Ascending aorta (tissue), 2 donors: Measurements from ENCODE around the gene SSBP2. TPM values are rescaled to one million over a fixed set of nuclear protein-coding genes. Genes with fewer than 3 reads are reported as not detected.

ENCODE experiments used
- DNase-seq, 2 donors: peaks; one replicate each; pipeline ENCODE4 v3.0.0-alpha.2; 2019; ENCODE audit warnings: low spot score in 2 of 2
- H3K27ac ChIP-seq, 2 donors: fragments of 200-600 bp; sonication (generic); one replicate each; pipeline ENCODE4 v1.5.1; 2016 to 2017; ENCODE audit warnings: mild to moderate bottlenecking in 1 of 2
- H3K27me3 ChIP-seq: fragments of 200-600 bp; sonication (generic); one replicate; pipeline ENCODE4 v1.5.1; 2017
- H3K36me3 ChIP-seq, 2 donors: fragments of 200-600 bp; sonication (generic); one replicate each; pipeline ENCODE4 v1.5.1; 2016
- H3K4me1 ChIP-seq, 2 donors: fragments of 200-600 bp; sonication (generic); one replicate each; pipeline ENCODE4 v1.5.1; 2016 to 2017; ENCODE audit warnings: mild to moderate bottlenecking in 1 of 2
- H3K4me3 ChIP-seq, 2 donors: fragments of 200-600 bp; sonication (generic); one replicate each; pipeline ENCODE4 v1.5.1; 2016 to 2017; ENCODE audit warnings: mild to moderate bottlenecking in 1 of 2
- H3K9me3 ChIP-seq, 2 donors: fragments of 200-600 bp; sonication (generic); one replicate each; pipeline ENCODE4 v1.5.1; 2016
- intact Hi-C: fragments of 100-400 bp; cut with DNase I; formaldehyde crosslinking; loops from one replicate; pipeline ENCODE4 v1.15.1; 2023
- total RNA-seq: library from RNA; depleted of rRNA; stranded (reverse); fragments of >200 nt; gene quantifications from one replicate; pipeline ENCODE4 v1.1.0, GENCODE V29; 2016
- TF ChIP-seq, protein P1 (sequence below), 3 experiments: fragments of 200-600 bp in 2 of 3; fragments of 450-650 bp in 1 of 3; sonication (generic) in 2 of 3; IDR thresholded peaks; one replicate each; pipeline ENCODE4 v1.5.1; 2016 to 2019; ENCODE audit warnings: antibody characterized with exemption in 3 of 3, mild to moderate bottlenecking in 1 of 3, moderate library complexity in 1 of 3

Gene SSBP2
- total RNA-seq, 1 donor from 2014 or later = 22.4 TPM

DNA sequence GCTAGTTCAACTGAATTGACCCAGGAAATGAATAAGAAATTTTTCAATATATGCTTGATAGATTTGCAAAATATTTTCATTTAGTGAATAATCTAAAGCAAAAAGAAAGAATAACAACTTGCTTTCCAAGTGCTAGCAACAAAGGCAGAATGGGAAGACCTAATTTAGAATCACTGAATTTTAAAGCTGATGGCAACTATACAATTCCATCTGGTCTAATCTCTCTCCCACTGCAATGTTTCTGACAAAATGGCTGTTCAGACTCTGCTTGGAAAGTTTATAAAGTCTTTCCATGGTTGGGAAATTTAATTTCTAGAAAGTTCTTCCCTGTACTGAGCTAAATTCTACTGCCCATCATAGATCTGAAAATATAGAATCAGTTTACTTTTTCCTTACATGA lies 281.2 kb downstream of the SSBP2 start:
- H3K4me1 ChIP-seq = no peaks in the 10 kb centered on the region
- H3K27ac ChIP-seq = no peak overlapping the region
- H3K4me3 ChIP-seq = no peak overlapping the region
- TF ChIP-seq, protein P1, sequence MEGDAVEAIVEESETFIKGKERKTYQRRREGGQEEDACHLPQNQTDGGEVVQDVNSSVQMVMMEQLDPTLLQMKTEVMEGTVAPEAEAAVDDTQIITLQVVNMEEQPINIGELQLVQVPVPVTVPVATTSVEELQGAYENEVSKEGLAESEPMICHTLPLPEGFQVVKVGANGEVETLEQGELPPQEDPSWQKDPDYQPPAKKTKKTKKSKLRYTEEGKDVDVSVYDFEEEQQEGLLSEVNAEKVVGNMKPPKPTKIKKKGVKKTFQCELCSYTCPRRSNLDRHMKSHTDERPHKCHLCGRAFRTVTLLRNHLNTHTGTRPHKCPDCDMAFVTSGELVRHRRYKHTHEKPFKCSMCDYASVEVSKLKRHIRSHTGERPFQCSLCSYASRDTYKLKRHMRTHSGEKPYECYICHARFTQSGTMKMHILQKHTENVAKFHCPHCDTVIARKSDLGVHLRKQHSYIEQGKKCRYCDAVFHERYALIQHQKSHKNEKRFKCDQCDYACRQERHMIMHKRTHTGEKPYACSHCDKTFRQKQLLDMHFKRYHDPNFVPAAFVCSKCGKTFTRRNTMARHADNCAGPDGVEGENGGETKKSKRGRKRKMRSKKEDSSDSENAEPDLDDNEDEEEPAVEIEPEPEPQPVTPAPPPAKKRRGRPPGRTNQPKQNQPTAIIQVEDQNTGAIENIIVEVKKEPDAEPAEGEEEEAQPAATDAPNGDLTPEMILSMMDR (IDR thresholded peaks at IDR 0.05) = no peak
- H3K27me3 ChIP-seq = no peaks in the 10 kb centered on the region
- peaks cover 9 to 25% of the 10 kb centered on the region in 2 donors for H3K36me3 ChIP-seq
- DNase-seq = no peak
- H3K9me3 ChIP-seq = no peaks in the 10 kb centered on the region
- intact Hi-C loops = no loop called here

DNA sequence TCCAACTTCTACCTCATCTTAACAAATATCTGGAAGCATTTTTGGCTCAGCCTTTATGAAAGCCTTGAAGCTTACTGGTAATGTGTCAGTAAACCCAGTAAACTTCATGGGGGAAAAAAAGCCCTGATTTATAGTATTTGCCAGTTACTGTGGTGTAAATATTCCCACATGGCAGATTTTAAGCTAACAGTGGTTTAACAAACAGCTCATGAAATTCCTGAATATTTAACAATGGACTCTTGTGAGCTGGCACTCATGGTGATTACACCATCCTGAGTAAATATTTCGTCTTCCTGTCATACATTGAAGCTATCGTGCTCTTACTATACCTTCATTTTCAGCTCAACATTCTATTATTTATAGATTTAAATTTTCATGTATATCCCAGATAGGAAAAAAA lies 300.0 kb downstream of the SSBP2 start:
- no peak overlapping the region for H3K27ac ChIP-seq
- TF ChIP-seq, protein P1 (IDR thresholded peaks at IDR 0.05) = no peak
- DNase-seq = no peak
- no peaks in the 10 kb centered on the region for H3K9me3 ChIP-seq
- H3K4me3 ChIP-seq = no peak overlapping the region
- H3K27me3 ChIP-seq = no peaks in the 10 kb centered on the region
- intact Hi-C loops = no loop called here
- peaks cover 0 to 6% of the 10 kb centered on the region in 2 donors for H3K36me3 ChIP-seq
- no peaks in the 10 kb centered on the region for H3K4me1 ChIP-seq

DNA sequence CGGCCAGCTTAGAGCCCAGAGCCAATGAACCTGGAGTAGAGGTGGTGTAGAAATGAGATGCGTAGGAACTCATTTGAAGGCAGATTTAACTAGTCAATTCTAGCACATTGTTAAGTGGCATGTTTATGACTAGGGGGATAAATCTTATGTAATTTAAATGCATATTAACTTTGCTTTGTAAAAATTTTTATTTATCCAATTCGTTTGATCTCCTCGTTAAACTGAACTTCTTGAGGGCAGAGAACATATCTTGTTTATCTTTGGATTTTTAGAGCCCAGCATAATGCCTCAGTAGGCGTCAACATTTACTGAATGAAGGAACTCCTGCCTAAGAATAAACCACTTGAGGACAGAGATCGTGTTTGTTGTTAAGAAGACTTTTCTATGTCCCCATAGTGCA lies 315.9 kb downstream of the SSBP2 start:
- Histone ChIP-seq H3K36me3 (peaks cover 3 to 4% of the 10 kb centered on the region in 2 donors), H3K27me3 (no peaks in the 10 kb centered on the region), H3K27ac (no peak overlapping the region), H3K4me3 (no peak overlapping the region), H3K9me3 (no peaks in the 10 kb centered on the region), H3K4me1 (no peaks in the 10 kb centered on the region)
- TF ChIP-seq, protein P1 (IDR thresholded peaks at IDR 0.05) = no peak
- intact Hi-C loops = no loop called here
- no peak for DNase-seq

DNA sequence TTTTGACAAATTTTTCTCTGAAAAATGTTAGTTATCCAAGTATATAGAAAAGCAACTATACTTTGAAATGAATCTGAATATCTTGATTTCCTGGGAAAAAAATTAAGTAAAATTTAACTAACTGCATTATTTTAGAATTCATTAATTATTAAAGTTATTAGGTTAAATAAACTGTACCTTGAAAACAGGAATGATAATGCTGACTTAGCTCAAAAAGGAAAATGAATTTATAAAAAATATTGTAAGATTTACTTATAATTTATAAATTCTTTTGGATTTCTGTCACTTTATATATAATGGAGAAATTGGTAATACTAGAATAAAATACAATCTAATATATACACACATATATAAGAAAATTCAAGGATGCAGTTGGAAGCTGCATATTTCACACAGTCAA lies 320.9 kb downstream of the SSBP2 start:
- intact Hi-C loops = loop anchor here (5.0 kb wide), 2 partner anchors 422 to 797 kb away; no protein-coding TSS in a partner anchor
- DNase-seq = no peak
- TF ChIP-seq, protein P1 (IDR thresholded peaks at IDR 0.05) = no peak

DNA sequence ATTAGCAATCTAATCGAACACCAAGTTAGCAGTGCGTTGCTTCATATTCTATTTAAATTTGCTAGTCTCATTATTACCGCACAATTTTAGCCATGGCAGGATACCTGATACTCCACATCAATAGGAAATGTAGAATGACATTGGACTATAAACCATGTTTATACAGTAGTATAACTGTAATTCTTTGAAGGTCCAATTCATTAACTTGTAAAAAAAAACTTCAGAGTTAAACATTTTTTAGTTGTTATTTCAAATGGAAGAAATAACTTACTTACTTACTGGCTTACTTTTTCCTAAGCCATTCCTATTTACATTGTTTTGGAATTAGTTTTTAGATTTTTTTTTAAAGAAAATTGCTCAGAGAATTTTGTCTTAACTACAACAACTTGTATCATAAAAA lies 321.5 kb downstream of the SSBP2 start:
- Histone ChIP-seq H3K4me3 (no peak overlapping the region), H3K36me3 (peaks cover 0 to 4% of the 10 kb centered on the region in 2 donors), H3K27me3 (no peaks in the 10 kb centered on the region), H3K4me1 (peaks cover 0 to 6% of the 10 kb centered on the region in 2 donors), H3K9me3 (no peaks in the 10 kb centered on the region), H3K27ac (no peak overlapping the region)
- intact Hi-C loops = loop anchor here (5.0 kb wide), 2 partner anchors 423 to 798 kb away; no protein-coding TSS in a partner anchor
- TF ChIP-seq, protein P1 (IDR thresholded peaks at IDR 0.05) = no peak
- DNase-seq = no peak

More for the DNA sequence above, 320.9 kb downstream of the SSBP2 start:
- no peaks in the 10 kb centered on the region for H3K27me3 ChIP-seq
- peaks cover 0 to 4% of the 10 kb centered on the region in 2 donors for H3K36me3 ChIP-seq
- H3K4me1 ChIP-seq = peaks cover 0 to 6% of the 10 kb centered on the region in 2 donors
- no peak overlapping the region for H3K4me3 ChIP-seq
- H3K27ac ChIP-seq = no peak overlapping the region
- no peaks in the 10 kb centered on the region for H3K9me3 ChIP-seq

DNA sequence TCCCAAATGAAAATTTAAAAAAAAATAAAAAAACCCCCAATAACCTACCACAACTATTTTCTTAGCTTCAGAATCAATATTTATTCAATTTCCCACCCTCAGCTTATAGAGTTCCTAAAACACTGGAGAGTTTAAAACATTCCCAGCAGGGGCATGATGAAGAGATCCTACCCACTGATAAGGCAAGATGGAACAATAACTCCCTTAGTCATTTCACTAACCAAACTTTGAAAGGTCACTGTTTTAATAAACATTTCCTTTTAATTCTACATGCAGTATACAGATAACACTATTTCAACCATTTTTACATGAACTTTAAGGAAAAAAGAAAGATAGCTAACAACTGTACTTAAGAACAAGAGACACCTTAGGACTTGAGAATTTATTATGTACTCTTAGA lies 322.0 kb downstream of the SSBP2 start:
- H3K9me3 ChIP-seq = no peaks in the 10 kb centered on the region
- H3K27me3 ChIP-seq = no peaks in the 10 kb centered on the region
- H3K4me3 ChIP-seq = no peak overlapping the region
- intact Hi-C loops = loop anchor here (5.0 kb wide), 2 partner anchors 423 to 798 kb away; no protein-coding TSS in a partner anchor
- peaks cover 0 to 4% of the 10 kb centered on the region in 2 donors for H3K36me3 ChIP-seq
- no peak overlapping the region for H3K27ac ChIP-seq
- H3K4me1 ChIP-seq = peaks cover 0 to 6% of the 10 kb centered on the region in 2 donors
- DNase-seq = no peak
- TF ChIP-seq, protein P1 (IDR thresholded peaks at IDR 0.05) = no peak
